Activated CD4-positive, alpha-beta memory T cell treated with anti-CD3 and anti-CD28 coated beads for 36 hours (primary cell): ENCODE results near the gene CLDND2. TPM values are rescaled to one million over a fixed set of nuclear protein-coding genes. Genes with fewer than 3 reads are reported as not detected.
A peak's percentile ranks its signal among the peaks of the same experiment; 100 is the strongest.

Experiments used
- CTCF ChIA-PET: fragments of 350-600 bp; sonication (Branson Sonifier 250); formaldehyde crosslinking; loops from one replicate; lab custom pipeline; 2021; ENCODE audit warnings: antibody characterized with exemption, inconsistent platforms; lab: Charles Lee
- POLR2A ChIA-PET: fragments of 350-600 bp; sonication (Branson Sonifier 250); formaldehyde crosslinking; loops from one replicate; lab custom pipeline; 2021; ENCODE audit warnings: antibody characterized with exemption; lab: Charles Lee
- DNase-seq: peaks from one replicate; pipeline ENCODE4 v3.0.0-alpha.2; 2020
- H3K27ac Mint-ChIP-seq: one replicate; pipeline ENCODE4 v1.8.0; 2021; ENCODE audit warnings: mixed read lengths
- H3K27me3 Mint-ChIP-seq: one replicate; pipeline ENCODE4 v1.8.0; 2021; ENCODE audit warnings: mixed read lengths
- H3K36me3 Mint-ChIP-seq: one replicate; pipeline ENCODE4 v1.8.0; 2021; ENCODE audit warnings: mixed read lengths
- H3K4me1 Mint-ChIP-seq: one replicate; pipeline ENCODE4 v1.8.0; 2021; ENCODE audit warnings: low read depth, mixed read lengths
- H3K4me3 Mint-ChIP-seq: one replicate; pipeline ENCODE4 v1.8.0; 2021; ENCODE audit warnings: mild to moderate bottlenecking, mixed read lengths
- H3K9me3 Mint-ChIP-seq: one replicate; pipeline ENCODE4 v1.8.0; 2021; ENCODE audit warnings: mixed read lengths
- intact Hi-C: fragments of 100-400 bp; cut with micrococcal nuclease; formaldehyde crosslinking; loops from one replicate; pipeline ENCODE4 v1.15.1; 2023
- total RNA-seq, 2 experiments: library from RNA; stranded (reverse); gene quantifications; one replicate each; pipeline ENCODE4 v1.2.3, GENCODE V29; 2021

The CLDND2 gene
- total RNA-seq, 2 experiments from 2014 or later, result 2.8 to 4.8 TPM

- CTCF ChIA-PET, result interaction anchor here (0.6 to 2.8 kb wide), 16 partner anchors 9 to 322 kb away, joined by 3 to 30 read pairs (median 4); partner anchors contain the start of gene ETFB
- no peaks in the 10 kb centered on the region for H3K9me3 Mint-ChIP-seq
- intact Hi-C loops, result loop anchor here (1.0 kb wide), 4 partner anchors 28 to 102 kb away; no protein-coding TSS in a partner anchor
- H3K27ac Mint-ChIP-seq, result peak overlapping the region; percentile 69
- no peaks in the 10 kb centered on the region for H3K27me3 Mint-ChIP-seq
- no peaks in the 10 kb centered on the region for H3K36me3 Mint-ChIP-seq
- peaks cover 15% of the 10 kb centered on the region for H3K4me1 Mint-ChIP-seq
- peak overlapping the region; percentile 85 for H3K4me3 Mint-ChIP-seq
- POLR2A ChIA-PET, result interaction anchor here (0.6 to 1.4 kb wide), 4 partner anchors 11 to 56 kb away, joined by 3 to 5 read pairs (median 3); no protein-coding TSS in a partner anchor
- no peak for DNase-seq
Observed at GRCh38 chr19:51339313-51339686, 29.5 kb downstream of the CLDND2 start.

DNA sequence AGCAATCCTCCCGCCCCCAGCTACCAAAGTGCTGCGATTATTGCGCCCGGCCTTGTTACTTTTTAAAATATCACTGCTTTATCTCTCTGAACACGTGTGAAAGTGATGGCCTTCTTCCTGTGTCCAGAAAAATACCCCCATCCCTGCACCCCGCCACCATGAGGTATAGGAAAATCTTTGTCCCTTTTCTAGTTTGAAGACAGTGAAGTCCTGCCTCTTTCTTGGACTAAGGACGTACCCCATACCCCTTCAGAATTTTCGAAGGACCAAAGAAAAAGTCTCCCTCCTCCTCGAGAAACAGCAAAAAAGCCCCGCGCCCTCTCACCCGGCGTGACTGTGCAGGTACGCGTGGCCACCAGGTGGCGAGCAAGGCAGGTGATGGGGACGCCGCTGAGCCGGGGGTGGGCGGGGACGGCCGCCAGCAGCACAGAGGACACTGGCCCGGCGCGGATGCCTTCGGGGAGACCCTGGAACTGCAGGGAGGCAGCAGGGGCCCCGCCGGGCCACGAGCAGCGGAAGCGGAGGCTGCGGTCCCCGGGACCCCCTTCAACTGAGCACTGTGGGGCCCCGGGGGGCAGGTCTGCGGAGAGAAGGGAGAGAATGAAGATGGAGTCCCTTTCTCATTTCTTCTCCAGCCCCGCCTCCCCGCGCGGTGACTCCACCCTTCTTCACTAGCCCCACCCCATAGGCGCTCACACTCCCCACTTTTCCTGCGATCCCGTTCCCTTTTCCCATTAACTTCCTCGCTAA lies 30.1 kb downstream of the CLDND2 start:
- ChIA-PET CTCF (interaction anchor here (0.6 to 2.8 kb wide), 27 partner anchors 9 to 323 kb away, joined by 3 to 30 read pairs (median 4); partner anchors contain the start of gene ETFB), POLR2A (interaction anchor here (1.0 kb wide), 1 partner anchor 55 kb away, joined by 5 read pairs; no protein-coding TSS in a partner anchor)
- H3K4me1 Mint-ChIP-seq, result peaks cover 15% of the 10 kb centered on the region

DNA sequence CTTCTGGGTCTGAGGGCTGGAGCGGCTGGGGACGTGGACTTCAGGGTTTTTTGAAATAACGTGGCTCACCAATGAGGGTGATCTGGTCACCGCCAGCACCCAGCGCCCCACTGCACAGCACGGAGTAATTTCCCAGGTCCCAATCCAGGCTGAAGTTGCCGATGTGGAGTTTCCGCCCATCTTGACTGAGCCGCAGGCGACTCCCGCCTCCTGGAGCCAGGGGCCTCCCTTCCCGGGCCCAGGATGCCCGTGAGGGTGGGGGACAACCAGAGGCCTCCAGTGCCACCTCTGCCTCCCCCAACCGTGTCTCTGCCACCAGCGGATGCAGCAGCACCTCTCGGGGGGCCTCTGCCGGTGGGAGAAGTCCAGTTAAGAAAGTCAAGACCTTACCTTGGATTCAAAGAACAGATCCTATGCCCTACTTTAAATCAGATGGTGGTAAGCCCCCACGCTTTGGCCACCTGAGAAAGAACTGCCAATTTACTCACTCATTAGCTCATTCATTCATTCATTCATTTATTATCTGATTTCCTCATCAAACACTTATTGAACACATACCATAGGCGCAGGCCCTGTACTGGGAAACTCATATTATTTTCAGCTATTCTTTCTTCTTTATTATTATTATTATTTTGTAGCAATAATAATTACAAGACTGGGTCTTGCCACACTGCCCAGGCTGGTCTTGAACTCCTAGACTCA lies 30.8 kb downstream of the CLDND2 start:
- Mint-ChIP-seq H3K4me1 (peaks cover 15% of the 10 kb centered on the region), H3K4me3 (peak overlapping the region; percentile 85), H3K27ac (no peak overlapping the region), H3K9me3 (no peaks in the 10 kb centered on the region), H3K27me3 (no peaks in the 10 kb centered on the region), H3K36me3 (no peaks in the 10 kb centered on the region)
- no peak for DNase-seq
- intact Hi-C loops, result loop anchor here (1.0 kb wide), 1 partner anchor 319 kb away; no protein-coding TSS in a partner anchor
- ChIA-PET POLR2A (no interaction called here), CTCF (interaction anchor here (0.6 to 2.8 kb wide), 17 partner anchors 11 to 323 kb away, joined by 3 to 30 read pairs (median 4); no protein-coding TSS in a partner anchor)

More for the DNA sequence above, 30.1 kb downstream of the CLDND2 start:
- DNase-seq, result peak; percentile 92
- H3K36me3 Mint-ChIP-seq, result no peaks in the 10 kb centered on the region
- peak overlapping the region; percentile 85 for H3K4me3 Mint-ChIP-seq
- no peaks in the 10 kb centered on the region for H3K27me3 Mint-ChIP-seq
- no peak overlapping the region for H3K27ac Mint-ChIP-seq
- intact Hi-C loops, result loop anchor here (1.0 kb wide), 5 partner anchors 29 to 319 kb away; no protein-coding TSS in a partner anchor
- no peaks in the 10 kb centered on the region for H3K9me3 Mint-ChIP-seq

DNA sequence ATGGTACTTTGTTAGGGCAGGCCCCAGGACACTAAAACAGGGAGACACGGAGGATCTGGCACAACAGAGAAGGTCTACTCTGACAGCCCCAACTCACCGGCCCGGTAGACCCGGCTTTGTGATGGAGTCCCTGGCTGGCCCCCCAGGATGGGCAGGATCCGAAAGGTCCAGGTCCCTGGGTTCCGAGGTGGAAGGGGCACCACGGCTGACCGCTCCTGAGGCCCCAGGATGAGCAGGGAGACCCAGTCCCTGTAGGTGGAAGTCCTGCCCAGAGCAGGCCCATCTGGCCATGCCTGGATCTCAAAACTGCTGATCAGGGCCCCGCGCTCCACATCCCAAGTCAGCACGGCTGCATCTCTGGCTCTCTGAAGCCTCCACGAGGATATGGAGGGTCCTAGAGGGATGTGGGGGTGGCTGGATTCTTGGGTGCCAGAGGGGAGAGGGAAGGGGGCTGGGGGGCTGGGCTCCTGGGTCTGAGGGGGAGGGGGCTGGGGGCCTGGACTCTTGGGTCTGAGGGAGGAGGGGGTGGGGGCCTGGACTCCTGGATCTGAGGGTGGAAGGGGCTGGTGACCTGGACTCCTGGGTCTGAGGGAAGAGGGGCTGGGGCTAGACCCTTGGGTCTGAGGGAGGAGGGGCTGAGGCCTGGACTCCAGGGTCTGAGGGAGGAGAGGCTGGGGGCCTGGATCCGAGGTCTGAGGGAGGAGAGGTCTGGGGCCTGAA lies 31.5 kb downstream of the CLDND2 start:
- Mint-ChIP-seq H3K9me3 (no peaks in the 10 kb centered on the region), H3K4me3 (no peak overlapping the region), H3K27me3 (no peaks in the 10 kb centered on the region), H3K36me3 (no peaks in the 10 kb centered on the region), H3K27ac (no peak overlapping the region), H3K4me1 (peaks cover 15% of the 10 kb centered on the region)
- intact Hi-C loops, result no loop called here
- no peak for DNase-seq
- ChIA-PET CTCF (interaction anchor here (0.7 to 2.8 kb wide), 14 partner anchors 12 to 324 kb away, joined by 3 to 30 read pairs (median 4); no protein-coding TSS in a partner anchor), POLR2A (interaction anchor here (0.8 kb wide), 1 partner anchor 59 kb away, joined by 3 read pairs; no protein-coding TSS in a partner anchor)

DNA sequence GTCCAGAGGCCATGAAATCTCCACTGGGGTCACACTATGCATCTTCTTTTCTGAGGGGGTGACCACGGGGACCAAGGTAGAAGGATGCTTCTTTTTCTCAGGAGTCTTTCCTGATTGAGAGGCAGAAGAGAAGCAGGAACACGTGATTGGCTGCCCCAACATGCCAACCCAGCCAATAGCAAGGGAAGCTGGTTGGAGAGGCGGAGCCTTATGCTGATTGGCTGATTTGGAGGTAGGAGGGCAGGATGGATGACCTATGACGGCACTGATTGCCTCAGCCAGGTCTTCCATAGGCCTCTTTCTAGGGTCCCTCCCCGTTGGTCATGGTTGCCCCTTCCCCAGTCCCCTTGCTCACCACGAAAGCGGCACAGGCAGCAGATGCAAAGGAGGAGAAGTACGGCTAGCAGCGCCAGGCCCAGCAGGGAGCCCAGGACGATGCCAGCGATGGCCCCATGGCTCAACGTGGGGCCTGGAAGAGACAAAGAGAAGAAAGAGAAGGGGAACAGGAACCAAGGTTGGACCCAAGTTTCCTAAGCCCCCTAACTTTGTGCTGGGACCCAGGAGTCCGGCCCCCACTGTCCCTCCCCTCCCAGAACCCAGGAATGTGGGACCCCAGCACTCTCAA lies 34.9 kb downstream of the CLDND2 start:
- H3K4me3 Mint-ChIP-seq, result no peak overlapping the region
- ChIA-PET CTCF (no interaction called here), POLR2A (no interaction called here)
- no peaks in the 10 kb centered on the region for H3K9me3 Mint-ChIP-seq
- no peak overlapping the region for H3K27ac Mint-ChIP-seq
- no peak for DNase-seq
- intact Hi-C loops, result no loop called here
- peaks cover 5% of the 10 kb centered on the region for H3K4me1 Mint-ChIP-seq
- peaks cover 2% of the 10 kb centered on the region for H3K36me3 Mint-ChIP-seq
- H3K27me3 Mint-ChIP-seq, result peaks cover 15% of the 10 kb centered on the region

DNA sequence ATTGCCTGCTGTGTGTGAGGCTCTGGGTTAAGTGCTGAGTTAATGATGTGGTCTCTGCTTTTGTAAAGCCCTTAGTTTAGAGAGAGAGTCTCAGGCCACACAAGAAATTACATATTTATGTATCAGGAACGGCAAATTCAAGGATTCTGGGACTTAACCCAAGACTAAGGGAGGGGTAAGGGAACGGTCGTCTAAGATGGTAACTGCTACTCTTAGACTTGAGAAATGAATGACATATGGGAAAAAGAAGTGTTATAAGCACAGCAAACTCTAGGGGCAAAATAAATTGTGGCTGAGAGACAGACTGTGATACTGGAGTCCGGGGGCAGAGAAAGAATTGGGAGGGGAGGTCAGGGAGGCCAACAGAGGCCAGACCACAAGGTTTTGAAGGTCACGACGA lies 37.1 kb downstream of the CLDND2 start:
- Mint-ChIP-seq H3K36me3 (peaks cover 2% of the 10 kb centered on the region), H3K27ac (no peak overlapping the region), H3K4me3 (no peak overlapping the region), H3K4me1 (peaks cover 5% of the 10 kb centered on the region), H3K27me3 (peaks cover 25% of the 10 kb centered on the region), H3K9me3 (no peaks in the 10 kb centered on the region)
- ChIA-PET POLR2A (no interaction called here), CTCF (no interaction called here)
- no peak for DNase-seq
- intact Hi-C loops, result no loop called here

GRCh38 chr19:51331193-51331592 lies 37.6 kb downstream of the CLDND2 start:
- Mint-ChIP-seq H3K27ac (no peak overlapping the region), H3K9me3 (no peaks in the 10 kb centered on the region), H3K36me3 (peaks cover 2% of the 10 kb centered on the region), H3K4me3 (no peak overlapping the region), H3K4me1 (peaks cover 5% of the 10 kb centered on the region), H3K27me3 (peaks cover 29% of the 10 kb centered on the region)
- intact Hi-C loops, result no loop called here
- ChIA-PET CTCF (no interaction called here), POLR2A (no interaction called here)
- DNase-seq, result no peak

DNA sequence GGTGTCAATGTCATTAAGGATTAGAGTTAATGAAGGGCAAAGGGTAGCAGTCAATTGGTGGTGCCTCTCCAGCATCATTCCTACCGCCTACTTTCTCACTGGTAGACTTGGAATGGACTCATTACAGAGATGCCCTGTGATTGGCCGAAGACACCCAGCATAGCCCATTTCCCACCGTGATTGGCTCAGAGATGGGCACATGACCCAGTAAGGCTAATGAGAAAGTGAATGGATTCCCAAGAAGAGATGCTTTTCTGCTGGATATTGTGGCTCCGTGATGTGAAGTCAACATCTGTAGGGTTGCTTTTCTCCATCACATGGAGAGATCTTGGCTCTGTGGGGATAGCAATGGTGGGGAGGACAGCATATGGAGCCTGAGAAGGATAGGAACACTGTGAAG lies 38.4 kb downstream of the CLDND2 start:
- H3K4me3 Mint-ChIP-seq, result no peak overlapping the region
- peaks cover 2% of the 10 kb centered on the region for H3K36me3 Mint-ChIP-seq
- no peak overlapping the region for H3K27ac Mint-ChIP-seq
- POLR2A ChIA-PET, result no interaction called here
- no peak for DNase-seq
- CTCF ChIA-PET, result no interaction called here
- intact Hi-C loops, result no loop called here
- no peaks in the 10 kb centered on the region for H3K9me3 Mint-ChIP-seq
- H3K4me1 Mint-ChIP-seq, result peaks cover 7% of the 10 kb centered on the region
- peaks cover 38% of the 10 kb centered on the region for H3K27me3 Mint-ChIP-seq

DNA sequence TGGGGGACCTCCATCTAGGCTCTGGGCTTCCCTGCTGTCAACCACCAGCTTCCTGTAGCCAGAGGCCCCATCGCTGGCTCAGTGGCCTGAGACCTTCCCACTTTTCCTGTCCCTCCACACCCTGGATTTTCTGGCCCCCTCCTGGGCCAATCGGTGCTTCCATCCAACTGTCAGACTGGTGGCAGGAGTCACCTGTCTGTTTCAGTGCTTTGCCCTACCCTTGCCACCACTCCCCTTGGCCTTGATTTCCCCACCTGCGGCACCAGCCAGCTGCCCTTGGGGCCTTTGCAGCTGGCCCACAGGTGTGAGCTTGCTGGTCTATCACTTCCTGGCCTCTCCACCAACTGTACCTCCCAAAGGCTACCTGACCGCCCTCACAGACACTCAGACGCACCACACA lies 39.4 kb downstream of the CLDND2 start:
- Mint-ChIP-seq H3K4me3 (no peak overlapping the region), H3K36me3 (peaks cover 2% of the 10 kb centered on the region), H3K27ac (no peak overlapping the region), H3K4me1 (peaks cover 7% of the 10 kb centered on the region), H3K27me3 (peaks cover 42% of the 10 kb centered on the region), H3K9me3 (no peaks in the 10 kb centered on the region)
- DNase-seq, result no peak
- intact Hi-C loops, result no loop called here
- CTCF ChIA-PET, result no interaction called here
- POLR2A ChIA-PET, result no interaction called here

DNA sequence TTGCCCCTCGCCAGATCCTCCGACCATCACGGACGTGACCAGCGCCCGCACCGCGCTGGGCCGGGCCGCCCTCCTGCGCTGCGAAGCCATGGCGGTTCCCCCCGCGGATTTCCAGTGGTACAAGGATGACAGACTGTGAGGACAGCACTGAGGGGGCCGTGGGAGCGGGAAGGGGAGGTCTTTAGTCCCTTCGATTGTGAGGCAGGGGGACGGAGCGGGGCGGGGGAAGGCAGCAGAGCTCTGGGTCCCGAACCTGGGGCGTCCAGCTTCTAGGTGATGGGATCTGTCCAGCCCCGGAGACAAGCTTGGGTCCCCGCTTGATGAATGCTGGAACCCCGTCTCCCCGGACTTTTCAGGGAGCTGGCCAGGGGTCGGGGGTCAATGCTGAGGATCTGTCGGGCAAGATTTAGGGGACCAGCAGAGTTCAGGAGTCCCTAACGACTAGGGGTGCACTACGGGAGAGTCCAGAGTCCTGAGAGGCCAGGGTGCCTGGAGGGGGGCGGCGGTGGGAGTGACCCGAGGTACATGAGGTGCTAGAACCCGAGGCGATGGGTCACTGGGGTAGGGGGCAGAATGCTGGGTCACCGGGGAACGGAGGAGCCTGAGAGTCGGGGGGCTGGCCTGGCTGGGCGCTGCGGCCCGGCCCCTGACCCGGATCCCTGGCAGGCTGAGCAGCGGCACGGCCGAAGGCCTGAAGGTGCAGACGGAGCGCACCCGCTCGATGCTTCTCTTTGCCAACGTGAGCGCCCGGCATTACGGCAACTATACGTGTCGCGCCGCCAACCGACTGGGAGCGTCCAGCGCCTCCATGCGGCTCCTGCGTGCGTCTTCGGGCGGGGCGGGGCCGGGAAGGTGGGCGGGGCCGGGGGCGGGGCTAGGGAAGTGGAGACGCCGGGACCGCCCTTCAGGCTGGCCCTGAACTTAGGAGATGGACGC lies 41.5 kb downstream of the CLDND2 start:
- peaks cover 52% of the 10 kb centered on the region for H3K27me3 Mint-ChIP-seq
- CTCF ChIA-PET, result interaction anchor here (0.9 kb wide), 1 partner anchor 14 kb away, joined by 3 read pairs; the partner anchor contains the start of gene VSIG10L
- H3K36me3 Mint-ChIP-seq, result peaks cover 2% of the 10 kb centered on the region
- peaks cover 7% of the 10 kb centered on the region for H3K4me1 Mint-ChIP-seq
- H3K27ac Mint-ChIP-seq, result no peak overlapping the region
- POLR2A ChIA-PET, result interaction anchor here (1.1 kb wide), 1 partner anchor 12 kb away, joined by 3 read pairs; no protein-coding TSS in a partner anchor
- H3K9me3 Mint-ChIP-seq, result no peaks in the 10 kb centered on the region
- intact Hi-C loops, result loop anchor here (2.0 kb wide), 1 partner anchor 15 kb away; no protein-coding TSS in a partner anchor
- DNase-seq, result peak; percentile 78
- H3K4me3 Mint-ChIP-seq, result peak overlapping the region; percentile 14
